RWPE2 (cell line): Measurements from ENCODE around the gene POU2F3.

ENCODE experiments used
- ATAC-seq: fragments of 200-7000 bp; cut with Tn5 transposase; 3 replicates; pipeline ENCODE4 v1.9.1; 2021; ENCODE audit warnings: low read depth
- DNase-seq: peaks from one replicate; pipeline ENCODE4 v3.0.0-alpha.2; 2020; ENCODE audit warnings: low spot score
- H3K27ac ChIP-seq: fragments of 450-650 bp; 2 replicates; pipeline ENCODE4 v1.5.1; 2017; ENCODE audit warnings: mild to moderate bottlenecking; ENCODE audit not compliant: poor library complexity, severe bottlenecking
- H3K27me3 ChIP-seq: fragments of 250-450 bp; sonication (Bioruptor Pico); 2 replicates; pipeline ENCODE4 v1.5.1; 2021; ENCODE audit warnings: mild to moderate bottlenecking, moderate library complexity; ENCODE audit not compliant: insufficient read depth, poor library complexity, severe bottlenecking
- H3K36me3 ChIP-seq: fragments of 250-450 bp; sonication (Bioruptor Pico); 2 replicates; pipeline ENCODE4 v1.5.1; 2020; ENCODE audit warnings: low read depth, mild to moderate bottlenecking, moderate library complexity
- H3K4me1 ChIP-seq: fragments of 250-450 bp; sonication (Bioruptor Pico); 2 replicates; pipeline ENCODE4 v1.5.1; 2021; ENCODE audit warnings: mild to moderate bottlenecking, moderate library complexity; ENCODE audit not compliant: insufficient read depth, poor library complexity, severe bottlenecking
- H3K4me3 ChIP-seq: fragments of 250-450 bp; sonication (Bioruptor Pico); 2 replicates; pipeline ENCODE4 v1.5.1; 2021; ENCODE audit warnings: mild to moderate bottlenecking, moderate library complexity; ENCODE audit not compliant: severe bottlenecking
- H3K9me3 ChIP-seq: fragments of 250-450 bp; sonication (Bioruptor Pico); 2 replicates; pipeline ENCODE4 v1.5.1; 2021; ENCODE audit warnings: mild to moderate bottlenecking, moderate library complexity; ENCODE audit not compliant: severe bottlenecking
- CTCF ChIP-seq: fragments of 450-650 bp; IDR thresholded peaks from one replicate; pipeline ENCODE4 v1.5.1; 2017; ENCODE audit warnings: mild to moderate bottlenecking, moderate library complexity; ENCODE audit not compliant: poor library complexity, severe bottlenecking

The POU2F3 gene

GRCh38 chr11:120205596-120206161 is 34.3 kb upstream of the POU2F3 start:
- no peak overlapping the region for H3K4me3 ChIP-seq
- H3K4me1 ChIP-seq, result peaks cover 19% of the 10 kb centered on the region
- H3K27me3 ChIP-seq, result no peaks in the 10 kb centered on the region
- no peak for TF ChIP-seq CTCF
- no peak for DNase-seq
- H3K9me3 ChIP-seq, result no peaks in the 10 kb centered on the region
- H3K36me3 ChIP-seq, result no peaks in the 10 kb centered on the region
- ATAC-seq, result peak; percentile 48; the same call in 1 of the 3 replicates
- H3K27ac ChIP-seq, result no peak overlapping the region

GRCh38 chr11:120207512-120207911 is 32.4 kb upstream of the POU2F3 start:
- H3K27me3 ChIP-seq, result no peaks in the 10 kb centered on the region

GRCh38 chr11:120208001-120208441 is 31.9 kb upstream of the POU2F3 start:
- H3K27me3 ChIP-seq, result no peaks in the 10 kb centered on the region
- no peak overlapping the region for H3K27ac ChIP-seq
- no peak overlapping the region for H3K4me3 ChIP-seq
- no peak for ATAC-seq
- DNase-seq, result no peak
- peaks cover 19% of the 10 kb centered on the region for H3K4me1 ChIP-seq
- TF ChIP-seq CTCF, result no peak
- no peaks in the 10 kb centered on the region for H3K9me3 ChIP-seq
- H3K36me3 ChIP-seq, result no peaks in the 10 kb centered on the region

More at GRCh38 chr11:120207512-120207911, 32.4 kb upstream of the POU2F3 start:
- Histone ChIP-seq H3K36me3 (no peaks in the 10 kb centered on the region), H3K9me3 (no peaks in the 10 kb centered on the region), H3K27ac (no peak overlapping the region), H3K4me1 (peaks cover 19% of the 10 kb centered on the region), H3K4me3 (no peak overlapping the region)
- no peak for DNase-seq
- no peak for ATAC-seq
- TF ChIP-seq CTCF, result no peak

- Histone ChIP-seq H3K27ac (no peak overlapping the region), H3K4me1 (peaks cover 19% of the 10 kb centered on the region), H3K9me3 (no peaks in the 10 kb centered on the region), H3K36me3 (no peaks in the 10 kb centered on the region), H3K4me3 (no peak overlapping the region), H3K27me3 (no peaks in the 10 kb centered on the region)
- DNase-seq (no peak), ATAC-seq (peak; percentile 26; the same call in 2 of the 3 replicates)
- TF ChIP-seq CTCF, result no peak
Observed at GRCh38 chr11:120208777-120209176, 31.2 kb upstream of the POU2F3 start.

- H3K27ac ChIP-seq, result peak overlapping the region; percentile 40
- no peak for DNase-seq
- no peak for ATAC-seq
- peaks cover 19% of the 10 kb centered on the region for H3K4me1 ChIP-seq
- H3K27me3 ChIP-seq, result no peaks in the 10 kb centered on the region
- peak overlapping the region; percentile 93 for H3K4me3 ChIP-seq
- no peaks in the 10 kb centered on the region for H3K9me3 ChIP-seq
- H3K36me3 ChIP-seq, result no peaks in the 10 kb centered on the region
- TF ChIP-seq CTCF, result no peak
Observed at GRCh38 chr11:120209746-120210625, 30.0 kb upstream of the POU2F3 start.
